Adrenal gland (tissue), 5 donors: ENCODE measurements around the gene ATP8A2.

Source experiments
- POLR2A ChIP-seq, 2 donors: fragments of 450-650 bp; IDR thresholded peaks; one replicate each; pipeline ENCODE4 v1.6.1; 2017; ENCODE audit warnings: antibody characterized with exemption in 2 of 2, mild to moderate bottlenecking in 2 of 2, moderate library complexity in 1 of 2
- TF ChIP-seq, protein P1 (sequence below), 6 experiments: fragments of 450-650 bp in 4 of 6; fragments of 200-600 bp in 2 of 6; sonication (generic) in 1 of 6; IDR thresholded peaks; 1 replicate in 5 of 6; 2 replicates in 1 of 6; pipeline versions ENCODE4 v1.5.1 to v1.8.0; 2016 to 2021; ENCODE audit warnings: antibody characterized with exemption in 6 of 6, mild to moderate bottlenecking in 2 of 6, moderate library complexity in 1 of 6
- donor health status: DM: no; HTN: no; CAD: no.

- no peak for TF ChIP-seq POLR2A (IDR thresholded peaks at IDR 0.05)
- TF ChIP-seq, protein P1, sequence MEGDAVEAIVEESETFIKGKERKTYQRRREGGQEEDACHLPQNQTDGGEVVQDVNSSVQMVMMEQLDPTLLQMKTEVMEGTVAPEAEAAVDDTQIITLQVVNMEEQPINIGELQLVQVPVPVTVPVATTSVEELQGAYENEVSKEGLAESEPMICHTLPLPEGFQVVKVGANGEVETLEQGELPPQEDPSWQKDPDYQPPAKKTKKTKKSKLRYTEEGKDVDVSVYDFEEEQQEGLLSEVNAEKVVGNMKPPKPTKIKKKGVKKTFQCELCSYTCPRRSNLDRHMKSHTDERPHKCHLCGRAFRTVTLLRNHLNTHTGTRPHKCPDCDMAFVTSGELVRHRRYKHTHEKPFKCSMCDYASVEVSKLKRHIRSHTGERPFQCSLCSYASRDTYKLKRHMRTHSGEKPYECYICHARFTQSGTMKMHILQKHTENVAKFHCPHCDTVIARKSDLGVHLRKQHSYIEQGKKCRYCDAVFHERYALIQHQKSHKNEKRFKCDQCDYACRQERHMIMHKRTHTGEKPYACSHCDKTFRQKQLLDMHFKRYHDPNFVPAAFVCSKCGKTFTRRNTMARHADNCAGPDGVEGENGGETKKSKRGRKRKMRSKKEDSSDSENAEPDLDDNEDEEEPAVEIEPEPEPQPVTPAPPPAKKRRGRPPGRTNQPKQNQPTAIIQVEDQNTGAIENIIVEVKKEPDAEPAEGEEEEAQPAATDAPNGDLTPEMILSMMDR (IDR thresholded peaks at IDR 0.05), result no peak
Measured at GRCh38 chr13:26050568-26051230, 678.9 kb downstream of the ATP8A2 start.
